Measurements from ENCODE around the gene SMIM41. TPM values are rescaled to one million over a fixed set of nuclear protein-coding genes. Genes with fewer than 3 reads are reported as not detected.

SMIM41 gene
- not detected in 2 replicates for total RNA-seq

DNA sequence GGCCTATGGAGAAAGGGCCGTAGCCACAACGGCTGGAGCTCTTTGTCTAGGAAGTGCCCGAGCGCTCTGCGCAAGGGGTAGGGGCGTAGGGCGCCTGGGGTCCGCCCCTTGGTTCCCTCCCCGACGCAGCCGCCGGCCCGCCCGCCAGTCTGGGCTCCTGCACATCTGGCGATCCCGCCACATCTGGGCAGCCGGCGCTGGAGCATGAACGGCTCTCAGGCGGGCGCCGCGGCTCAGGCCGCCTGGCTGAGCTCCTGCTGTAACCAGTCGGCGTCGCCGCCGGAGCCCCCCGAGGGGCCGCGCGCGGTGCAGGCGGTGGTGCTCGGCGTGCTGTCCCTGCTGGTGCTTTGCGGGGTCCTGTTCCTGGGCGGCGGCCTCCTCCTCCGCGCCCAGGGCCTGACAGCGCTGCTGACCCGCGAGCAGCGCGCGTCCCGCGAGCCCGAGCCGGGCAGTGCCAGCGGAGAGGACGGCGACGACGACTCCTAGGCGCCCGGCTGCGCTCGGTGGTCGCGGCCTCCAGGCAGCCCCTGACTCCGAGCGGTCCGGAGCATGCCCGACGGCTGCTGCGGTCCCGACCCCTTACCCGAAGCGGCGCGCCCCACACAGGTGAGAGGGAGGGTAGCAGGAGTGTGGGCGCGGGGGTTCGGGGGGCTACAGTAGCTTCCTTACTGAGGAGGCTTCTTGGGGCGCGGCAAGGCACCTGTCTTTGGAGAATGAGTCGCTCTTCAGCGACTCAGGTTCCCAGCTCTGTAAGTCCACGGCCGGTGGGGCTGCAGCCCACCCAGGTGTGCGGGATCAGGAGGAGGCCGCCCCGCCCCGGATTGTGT, at the start of gene SMIM41:
Gene SMIM41 (plus strand): TSS at position 129 of the 827 bp plus-strand sequence. CDS start 76 bp downstream, at position 205.

GRCh38 chr12:52050758-52051541, 28.6 kb upstream of the SMIM41 start, which contains the start of gene NR4A1:
Gene NR4A1 (plus strand): TSS chr12:52051442. CDS start chr12:52054329, 2,887 bp downstream.

GRCh38 chr12:52069327-52070184, 9.9 kb upstream of the SMIM41 start, which contains the start of gene ATG101:
Gene ATG101 (plus strand): TSS chr12:52069978. CDS start chr12:52073651, 3,673 bp downstream.

Other genes with a start within 250 kb of the SMIM41 start
- gene FIGNL2, start 231.0 kb upstream of the SMIM41 start, total RNA-seq: not detected in 2 replicates
- not detected in 2 replicates for gene ANKRD33, start 191.6 kb upstream of the SMIM41 start, total RNA-seq
- gene ACVRL1, start 172.2 kb upstream of the SMIM41 start, total RNA-seq: 20.2 and 32.3 TPM in 2 replicates
- gene ACVR1B, start 128.0 kb upstream of the SMIM41 start, total RNA-seq: 6.4 and 6.6 TPM in 2 replicates
- gene TAMALIN, start 72.8 kb upstream of the SMIM41 start, total RNA-seq: 3.0 and 6.6 TPM in 2 replicates
- gene NR4A1, start 28.3 kb upstream of the SMIM41 start, total RNA-seq: 1.8 and 6.9 TPM in 2 replicates
- gene ATG101, start 9.7 kb upstream of the SMIM41 start, total RNA-seq: 107 and 110 TPM in 2 replicates
- 0.53 TPM in 1 of 2 replicates, not detected in the other for gene KRT80, start 112.3 kb downstream of the SMIM41 start, total RNA-seq
- gene KRT7, start 153.5 kb downstream of the SMIM41 start, total RNA-seq: 0.58 and 1.2 TPM in 2 replicates
- gene KRT86, start 194.9 kb downstream of the SMIM41 start, total RNA-seq: not detected in 2 replicates
- under 0.01 TPM in 1 of 2 replicates, not detected in the other for gene KRT81, start 211.8 kb downstream of the SMIM41 start, total RNA-seq
- gene KRT83, start 241.7 kb downstream of the SMIM41 start, total RNA-seq: not detected in 2 replicates

Measured in myometrial cell (primary cell).